HCT116 (cell line): ENCODE results near the gene PHACTR1. TPM values are rescaled to one million over a fixed set of nuclear protein-coding genes. Genes with fewer than 3 reads are reported as not detected.

Experiments used
- ATAC-seq: fragments of 200-7000 bp; cut with Tn5 transposase; 2 replicates; pipeline ENCODE4 v1.9.1; 2020; ENCODE audit warnings: mild to moderate bottlenecking, moderate library complexity
- BruUV-seq: library from RNA; stranded (reverse); fragments of 400-500 nt; replicated peaks from 2 replicates; lab custom pipeline; 2021; lab: Mats Ljungman, UMichigan
- CTCF ChIA-PET: fragments of 300-600 bp; sonication (Branson Sonifier 250); formaldehyde crosslinking; loops from one replicate; lab custom pipeline; 2021; ENCODE audit warnings: antibody characterized with exemption; lab: Charles Lee
- POLR2A ChIA-PET: fragments of 300-600, 350-600 bp; sonication (Branson Sonifier 250); formaldehyde crosslinking; loops from one replicate; lab custom pipeline; 2021; ENCODE audit warnings: antibody characterized with exemption; lab: Charles Lee
- RAD21 ChIA-PET, 2 experiments: fragments of 300-600 bp; sonication (Branson Sonifier 250); formaldehyde crosslinking; loops; one replicate each; lab custom pipeline; 2023; ENCODE audit warnings: low total read pairs in 2 of 2; ENCODE audit not compliant: uncharacterized antibody in 2 of 2, unreplicated experiment in 2 of 2, low non-redundant PET in 1 of 2; lab: Charles Lee
- DNase-seq: peaks from one replicate; pipeline ENCODE4 v3.0.0-alpha.2; 2010; ENCODE audit warnings: low read depth, low spot score
- H2AFZ ChIP-seq: fragments of 200-600 bp; shearing (Covaris generic), sonication (generic); 2 replicates; pipeline ENCODE4 v1.6.1; 2017; ENCODE audit warnings: low read depth, mixed run types, mixed read lengths, antibody characterized with exemption, low read length; ENCODE audit not compliant: poor library complexity, severe bottlenecking
- H3K27ac ChIP-seq: 2 replicates; pipeline ENCODE4 v1.5.1; 2012; ENCODE audit warnings: low read depth, low read length
- H3K27me3 ChIP-seq: fragments of 200-600 bp; sonication (generic); 2 replicates; pipeline ENCODE4 v1.6.1; 2016; ENCODE audit warnings: mixed run types, low read length, mixed read lengths; ENCODE audit not compliant: insufficient read depth
- H3K36me3 ChIP-seq, 2 experiments: fragments of 200-500 bp in 1 of 2; fragments of 200-600 bp in 1 of 2; sonication (Bioruptor generic) in 1 of 2; sonication (generic) in 1 of 2; 2 replicates each; pipeline versions ENCODE4 v1.5.1 to v1.6.1; 2014 to 2016; ENCODE audit warnings: low read length in 2 of 2, inconsistent platforms in 1 of 2, mixed read lengths in 1 of 2, mixed run types in 1 of 2; ENCODE audit not compliant: insufficient read depth in 2 of 2, control insufficient read depth in 1 of 2
- H3K4me1 ChIP-seq, 2 experiments: fragments of 200-600 bp in 1 of 2; sonication (generic) in 1 of 2; 2 replicates each; pipeline versions ENCODE4 v1.5.1 to v1.6.1; 2012 to 2017; ENCODE audit warnings: low read length in 2 of 2, inconsistent platforms in 1 of 2, mild to moderate bottlenecking in 1 of 2, mixed read lengths in 1 of 2, mixed run types in 1 of 2, moderate library complexity in 1 of 2; ENCODE audit not compliant: insufficient read depth in 2 of 2, control insufficient read depth in 1 of 2
- H3K4me2 ChIP-seq: fragments of 200-600 bp; sonication (generic); 2 replicates; pipeline ENCODE4 v1.6.1; 2017; ENCODE audit warnings: mixed run types, low read length, mixed read lengths
- H3K4me3 ChIP-seq, 2 experiments: fragments of 200-600 bp in 1 of 2; sonication (generic) in 1 of 2; replicated peaks in 1 of 2; 2 replicates each; pipeline ENCODE4 v1.5.1; 2011 to 2016; ENCODE audit warnings: low read length in 2 of 2, control low read depth in 1 of 2, low read depth in 1 of 2, mild to moderate bottlenecking in 1 of 2, mixed read lengths in 1 of 2, mixed run types in 1 of 2
- H3K79me2 ChIP-seq: fragments of 200-600 bp; sonication (generic); 2 replicates; pipeline ENCODE4 v1.6.1; 2017; ENCODE audit warnings: mild to moderate bottlenecking, mixed run types, low read length, moderate library complexity, mixed read lengths; ENCODE audit not compliant: insufficient read depth
- H3K9ac ChIP-seq: fragments of 200-600 bp; sonication (generic); 2 replicates; pipeline ENCODE4 v1.6.1; 2016; ENCODE audit warnings: low read length, mixed read lengths
- H3K9me2 ChIP-seq: fragments of 200-600 bp; sonication (generic), shearing (Covaris generic); 2 replicates; pipeline ENCODE4 v1.6.1; 2017; ENCODE audit warnings: mixed run types, mild to moderate bottlenecking, moderate library complexity; ENCODE audit not compliant: insufficient read depth
- H3K9me3 ChIP-seq, 2 experiments: fragments of 200-500 bp in 1 of 2; fragments of 200-600 bp in 1 of 2; sonication (Bioruptor generic) in 1 of 2; sonication (generic) in 1 of 2; 2 replicates each; pipeline ENCODE4 v1.6.1; 2014 to 2017; ENCODE audit warnings: low read length in 2 of 2, mixed read lengths in 2 of 2, inconsistent platforms in 1 of 2, low read depth in 1 of 2, mild to moderate bottlenecking in 1 of 2, mixed run types in 1 of 2, moderate library complexity in 1 of 2; ENCODE audit not compliant: control insufficient read depth in 1 of 2, insufficient read depth in 1 of 2
- H4K20me1 ChIP-seq: fragments of 200-600 bp; sonication (generic), shearing (Covaris generic); 2 replicates; pipeline ENCODE4 v1.6.1; 2017; ENCODE audit warnings: mixed run types, mild to moderate bottlenecking, moderate library complexity; ENCODE audit not compliant: insufficient read depth
- ELF1 ChIP-seq: IDR thresholded peaks from 2 replicates; pipeline ENCODE4 v1.6.1; 2012; ENCODE audit warnings: low read depth, borderline replicate concordance
- EZH2 ChIP-seq: fragments of 200-600 bp; sonication (generic); IDR thresholded peaks from 2 replicates; pipeline ENCODE4 v1.6.1; 2017; ENCODE audit warnings: antibody characterized with exemption, mixed run types
- EZH2phosphoT487 ChIP-seq: fragments of 200-600 bp; IDR thresholded peaks from 2 replicates; pipeline ENCODE4 v1.6.1; 2018; ENCODE audit warnings: antibody characterized with exemption, borderline replicate concordance
- POLR2A ChIP-seq: IDR thresholded peaks from 2 replicates; pipeline ENCODE4 v1.7.0; 2011; ENCODE audit warnings: borderline replicate concordance; ENCODE audit not compliant: insufficient read depth, insufficient read length; ENCODE audit errors: extremely low read depth
- POLR2AphosphoS5 ChIP-seq: IDR thresholded peaks from 2 replicates; pipeline ENCODE4 v1.6.1; 2011; ENCODE audit warnings: mild to moderate bottlenecking, low read depth, low read length, moderate library complexity
- SP1 ChIP-seq: IDR thresholded peaks from 2 replicates; pipeline ENCODE4 v1.6.1; 2012; ENCODE audit warnings: low read depth
- YY1 ChIP-seq: IDR thresholded peaks from 2 replicates; pipeline ENCODE4 v1.6.1; 2011; ENCODE audit warnings: low read length, low read depth, moderate library complexity, mild to moderate bottlenecking; ENCODE audit not compliant: insufficient replicate concordance; ENCODE audit errors: extremely low read depth
- ZFX ChIP-seq: fragments of 450-650 bp; IDR thresholded peaks from 2 replicates; pipeline ENCODE4 v1.6.1; 2017
- intact Hi-C: fragments of 100-400 bp; cut with micrococcal nuclease; formaldehyde crosslinking; loops from 2 replicates; pipeline ENCODE4 v1.10.0; 2022
- total RNA-seq: library from RNA; stranded (reverse); gene quantifications from one replicate; pipeline ENCODE4 v1.2.1, GENCODE V29; 2021; ENCODE audit not compliant: unreplicated experiment
- TF ChIP-seq, protein P1 (sequence below): IDR thresholded peaks from 2 replicates; pipeline ENCODE4 v1.6.1; 2011; ENCODE audit warnings: mild to moderate bottlenecking, low read length, moderate library complexity; ENCODE audit not compliant: insufficient replicate concordance; ENCODE audit errors: extremely low read depth
- TF ChIP-seq, protein P2 (sequence below), 3 experiments: fragments of 200-600 bp in 1 of 3; sonication (generic) in 1 of 3; IDR thresholded peaks in 2 of 3; conservative IDR thresholded peaks in 1 of 3; 2 replicates each; pipeline ENCODE4 v1.5.1; 2012 to 2017; ENCODE audit warnings: low read depth in 2 of 3, low read length in 2 of 3, antibody characterized with exemption in 1 of 3, borderline replicate concordance in 1 of 3, control low read depth in 1 of 3, mild to moderate bottlenecking in 1 of 3, mixed read lengths in 1 of 3, mixed run types in 1 of 3, moderate library complexity in 1 of 3; ENCODE audit not compliant: insufficient read depth in 1 of 3

Gene PHACTR1
- total RNA-seq, 1 experiment from 2014 or later, result 0.17 TPM

- no peak for DNase-seq
- H2AFZ ChIP-seq, result no peak overlapping the region
- H3K36me3 ChIP-seq, result no peaks in the 10 kb centered on the region
- no peak for ATAC-seq
- POLR2A ChIA-PET, result no interaction called here
- RAD21 ChIA-PET, result no interaction called here
- TF ChIP-seq YY1 (no peak), EZH2 (no peak), POLR2AphosphoS5 (no peak), SP1 (no peak), POLR2A (no peak), ELF1 (no peak), ZFX (no peak), EZH2phosphoT487 (no peak)
- TF ChIP-seq, protein P1, sequence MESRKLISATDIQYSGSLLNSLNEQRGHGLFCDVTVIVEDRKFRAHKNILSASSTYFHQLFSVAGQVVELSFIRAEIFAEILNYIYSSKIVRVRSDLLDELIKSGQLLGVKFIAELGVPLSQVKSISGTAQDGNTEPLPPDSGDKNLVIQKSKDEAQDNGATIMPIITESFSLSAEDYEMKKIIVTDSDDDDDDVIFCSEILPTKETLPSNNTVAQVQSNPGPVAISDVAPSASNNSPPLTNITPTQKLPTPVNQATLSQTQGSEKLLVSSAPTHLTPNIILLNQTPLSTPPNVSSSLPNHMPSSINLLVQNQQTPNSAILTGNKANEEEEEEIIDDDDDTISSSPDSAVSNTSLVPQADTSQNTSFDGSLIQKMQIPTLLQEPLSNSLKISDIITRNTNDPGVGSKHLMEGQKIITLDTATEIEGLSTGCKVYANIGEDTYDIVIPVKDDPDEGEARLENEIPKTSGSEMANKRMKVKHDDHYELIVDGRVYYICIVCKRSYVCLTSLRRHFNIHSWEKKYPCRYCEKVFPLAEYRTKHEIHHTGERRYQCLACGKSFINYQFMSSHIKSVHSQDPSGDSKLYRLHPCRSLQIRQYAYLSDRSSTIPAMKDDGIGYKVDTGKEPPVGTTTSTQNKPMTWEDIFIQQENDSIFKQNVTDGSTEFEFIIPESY, result no peak
- TF ChIP-seq, protein P2, sequence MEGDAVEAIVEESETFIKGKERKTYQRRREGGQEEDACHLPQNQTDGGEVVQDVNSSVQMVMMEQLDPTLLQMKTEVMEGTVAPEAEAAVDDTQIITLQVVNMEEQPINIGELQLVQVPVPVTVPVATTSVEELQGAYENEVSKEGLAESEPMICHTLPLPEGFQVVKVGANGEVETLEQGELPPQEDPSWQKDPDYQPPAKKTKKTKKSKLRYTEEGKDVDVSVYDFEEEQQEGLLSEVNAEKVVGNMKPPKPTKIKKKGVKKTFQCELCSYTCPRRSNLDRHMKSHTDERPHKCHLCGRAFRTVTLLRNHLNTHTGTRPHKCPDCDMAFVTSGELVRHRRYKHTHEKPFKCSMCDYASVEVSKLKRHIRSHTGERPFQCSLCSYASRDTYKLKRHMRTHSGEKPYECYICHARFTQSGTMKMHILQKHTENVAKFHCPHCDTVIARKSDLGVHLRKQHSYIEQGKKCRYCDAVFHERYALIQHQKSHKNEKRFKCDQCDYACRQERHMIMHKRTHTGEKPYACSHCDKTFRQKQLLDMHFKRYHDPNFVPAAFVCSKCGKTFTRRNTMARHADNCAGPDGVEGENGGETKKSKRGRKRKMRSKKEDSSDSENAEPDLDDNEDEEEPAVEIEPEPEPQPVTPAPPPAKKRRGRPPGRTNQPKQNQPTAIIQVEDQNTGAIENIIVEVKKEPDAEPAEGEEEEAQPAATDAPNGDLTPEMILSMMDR (IDR thresholded peaks at IDR 0.05 in 2 of 3, conservative IDR thresholded peaks at IDR 0.05 in 1 of 3; ENCODE audit: borderline replicate concordance in 1 of 3, insufficient read depth in 1 of 3, low read depth in 2 of 3, low read length in 2 of 3), result no peak
- TF ChIP-seq, all 23 proteins: peak for 0
- Histone ChIP-seq H3K27ac (no peak overlapping the region), H3K79me2 (no peaks in the 10 kb centered on the region), H4K20me1 (no peaks in the 10 kb centered on the region), H3K4me2 (no peak overlapping the region), H3K4me1 (no peaks in the 10 kb centered on the region), H3K27me3 (peaks cover 55% of the 10 kb centered on the region), H3K4me3 (no peak overlapping the region), H3K9me2 (no peaks in the 10 kb centered on the region), H3K9me3 (no peaks in the 10 kb centered on the region), H3K9ac (no peak overlapping the region)
- CTCF ChIA-PET, result no interaction called here
- no TSS peak for BruUV-seq
- intact Hi-C loops, result no loop called here
These were observed 397.5 kb downstream of the PHACTR1 start for GRCh38 chr6:13113981-13114593.
